Measurements from ENCODE around the gene KLF9.

Gene KLF9

DNA sequence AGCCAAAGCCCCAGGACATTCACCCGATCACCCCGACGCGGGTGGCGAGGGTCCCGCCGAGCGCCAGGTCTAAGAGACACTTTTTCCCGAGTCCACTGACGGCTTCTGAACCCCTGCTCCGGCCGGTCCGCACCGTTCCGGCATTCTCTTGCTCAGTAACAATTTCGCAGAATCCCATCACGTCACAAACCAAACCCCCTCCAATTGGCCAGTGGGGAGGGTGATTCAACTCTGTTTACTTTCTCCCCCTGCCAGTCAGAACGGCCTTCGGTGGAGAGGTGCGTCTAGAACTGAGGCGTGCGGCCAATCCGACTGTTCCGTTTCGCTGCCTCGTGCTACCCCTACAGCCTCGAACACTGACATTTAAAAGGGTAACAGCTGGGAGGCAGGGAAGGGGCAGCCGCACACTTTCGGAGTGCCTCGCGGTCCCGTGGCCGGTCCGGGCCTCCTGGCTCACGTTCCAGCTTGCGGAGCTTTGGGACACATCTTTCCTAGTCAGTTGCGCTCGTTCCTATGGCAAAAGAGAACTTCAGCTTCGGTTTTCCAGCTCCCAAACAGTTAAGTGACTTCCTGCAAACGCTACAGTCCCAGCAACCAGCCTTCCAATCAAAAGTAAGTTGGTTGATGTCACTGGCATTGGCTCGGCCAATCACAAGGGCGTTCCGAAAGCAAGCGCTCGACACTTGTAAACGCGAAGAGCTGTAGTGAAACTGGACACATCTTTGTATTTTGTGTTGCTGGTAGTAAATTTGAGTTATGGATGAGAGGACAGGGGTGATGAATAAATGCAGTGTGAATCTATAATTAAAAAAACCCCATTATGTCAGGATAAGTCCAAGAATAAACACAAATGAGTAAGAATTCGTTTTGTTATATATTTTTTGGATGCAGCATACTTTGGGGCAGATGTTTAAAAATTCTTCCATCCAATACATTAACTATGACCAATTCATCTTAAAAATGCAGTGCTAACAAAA, at the start of gene KLF9:
Gene KLF9 (minus strand): TSS at position 859 of the 977 bp plus-strand sequence. CDS start 1,294 bp downstream, outside the sequence.
- DNase-seq (ENCODE audit: low read depth), result peak; percentile 92
- TF ChIP-seq POLR2A (IDR thresholded peaks at IDR 0.05; ENCODE audit: extremely low read depth, insufficient read length), result peak; percentile 42
- TF ChIP-seq, protein P1, sequence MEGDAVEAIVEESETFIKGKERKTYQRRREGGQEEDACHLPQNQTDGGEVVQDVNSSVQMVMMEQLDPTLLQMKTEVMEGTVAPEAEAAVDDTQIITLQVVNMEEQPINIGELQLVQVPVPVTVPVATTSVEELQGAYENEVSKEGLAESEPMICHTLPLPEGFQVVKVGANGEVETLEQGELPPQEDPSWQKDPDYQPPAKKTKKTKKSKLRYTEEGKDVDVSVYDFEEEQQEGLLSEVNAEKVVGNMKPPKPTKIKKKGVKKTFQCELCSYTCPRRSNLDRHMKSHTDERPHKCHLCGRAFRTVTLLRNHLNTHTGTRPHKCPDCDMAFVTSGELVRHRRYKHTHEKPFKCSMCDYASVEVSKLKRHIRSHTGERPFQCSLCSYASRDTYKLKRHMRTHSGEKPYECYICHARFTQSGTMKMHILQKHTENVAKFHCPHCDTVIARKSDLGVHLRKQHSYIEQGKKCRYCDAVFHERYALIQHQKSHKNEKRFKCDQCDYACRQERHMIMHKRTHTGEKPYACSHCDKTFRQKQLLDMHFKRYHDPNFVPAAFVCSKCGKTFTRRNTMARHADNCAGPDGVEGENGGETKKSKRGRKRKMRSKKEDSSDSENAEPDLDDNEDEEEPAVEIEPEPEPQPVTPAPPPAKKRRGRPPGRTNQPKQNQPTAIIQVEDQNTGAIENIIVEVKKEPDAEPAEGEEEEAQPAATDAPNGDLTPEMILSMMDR (IDR thresholded peaks at IDR 0.05; ENCODE audit: low read depth, low read length), result no peak
- TF ChIP-seq, protein P2, sequence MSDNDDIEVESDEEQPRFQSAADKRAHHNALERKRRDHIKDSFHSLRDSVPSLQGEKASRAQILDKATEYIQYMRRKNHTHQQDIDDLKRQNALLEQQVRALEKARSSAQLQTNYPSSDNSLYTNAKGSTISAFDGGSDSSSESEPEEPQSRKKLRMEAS (IDR thresholded peaks at IDR 0.05; ENCODE audit: low read depth, low read length), result peak; percentile 90
- H3K4me3 ChIP-seq (ENCODE audit: low read depth, low read length), result peak within 1 kb of the TSS; percentile 67

DNA sequence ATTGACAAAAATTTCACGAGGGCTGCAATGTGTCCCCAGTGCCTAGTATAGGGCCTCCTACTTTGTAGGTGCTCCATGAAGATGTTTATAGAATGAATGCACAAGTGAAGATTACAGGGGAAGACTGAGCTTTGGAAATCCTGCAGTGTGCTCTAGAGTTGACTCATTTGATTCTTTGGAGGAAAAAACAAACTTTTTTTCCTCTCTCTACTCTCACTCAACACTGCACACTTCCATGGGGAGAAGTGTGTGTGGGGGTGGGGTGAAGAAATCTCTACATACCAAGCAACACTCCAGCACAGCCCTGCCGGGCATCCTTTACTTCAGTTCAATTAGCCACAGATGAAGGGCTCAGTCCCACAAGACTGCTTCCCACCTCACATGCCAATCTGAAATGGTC, 49.4 kb upstream of the KLF9 start:
- TF ChIP-seq POLR2A (IDR thresholded peaks at IDR 0.05; ENCODE audit: extremely low read depth, insufficient read length) (no peak), MYC (IDR thresholded peaks at IDR 0.05; ENCODE audit: low read depth, low read length) (no peak)
- TF ChIP-seq, protein P2 (IDR thresholded peaks at IDR 0.05; ENCODE audit: low read depth, low read length), result no peak
- TF ChIP-seq, protein P1 (IDR thresholded peaks at IDR 0.05; ENCODE audit: low read depth, low read length), result no peak
- no peak overlapping the region for H3K4me3 ChIP-seq (ENCODE audit: low read depth, low read length)
- no peak for DNase-seq (ENCODE audit: low read depth)

DNA sequence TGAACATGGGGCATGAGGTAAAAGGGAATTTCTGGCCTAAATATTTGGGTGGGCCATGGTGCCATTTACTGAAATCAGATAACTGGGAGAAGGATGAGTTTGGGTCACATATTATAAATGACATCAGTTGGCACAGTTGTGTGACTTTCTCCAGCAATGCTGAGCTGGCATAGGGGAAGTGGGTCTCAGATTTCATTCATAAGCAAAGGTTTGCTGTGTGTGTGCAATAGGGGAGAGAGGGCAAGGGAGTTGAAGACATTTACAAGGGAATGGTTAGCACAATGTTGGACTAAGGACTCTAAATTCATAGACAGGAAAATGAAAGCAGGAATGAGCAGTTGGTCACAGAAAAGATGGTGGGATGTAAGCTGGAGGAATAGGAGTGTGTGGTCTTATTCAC, 47.8 kb upstream of the KLF9 start:
- TF ChIP-seq, protein P2 (IDR thresholded peaks at IDR 0.05; ENCODE audit: low read depth, low read length), result no peak
- TF ChIP-seq, protein P1 (IDR thresholded peaks at IDR 0.05; ENCODE audit: low read depth, low read length), result no peak
- no peak for TF ChIP-seq MYC (IDR thresholded peaks at IDR 0.05; ENCODE audit: low read depth, low read length)
- no peak for TF ChIP-seq POLR2A (IDR thresholded peaks at IDR 0.05; ENCODE audit: extremely low read depth, insufficient read length)
- no peak for DNase-seq (ENCODE audit: low read depth)
- no peak overlapping the region for H3K4me3 ChIP-seq (ENCODE audit: low read depth, low read length)

DNA sequence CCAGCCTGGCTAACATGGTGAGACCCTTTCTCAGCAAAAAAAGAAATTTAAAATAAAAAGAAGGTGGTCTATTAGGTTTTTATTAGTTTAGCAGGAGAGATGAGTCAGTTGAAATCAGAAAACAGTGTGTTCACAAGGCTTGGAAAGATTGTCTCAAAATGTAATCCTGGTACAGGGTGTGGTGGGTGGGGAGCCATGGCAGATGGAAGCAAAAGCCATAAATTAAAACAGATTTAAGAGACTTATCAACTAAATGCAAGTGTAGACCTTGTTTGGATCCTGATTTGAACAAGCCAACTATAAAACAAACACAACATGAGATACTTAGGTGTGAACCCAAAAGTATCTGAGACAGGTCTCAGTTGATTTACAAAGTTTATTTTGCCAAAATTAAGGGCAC, 42.8 kb upstream of the KLF9 start:
- DNase-seq (ENCODE audit: low read depth), result no peak
- no peak overlapping the region for H3K4me3 ChIP-seq (ENCODE audit: low read depth, low read length)
- TF ChIP-seq POLR2A (IDR thresholded peaks at IDR 0.05; ENCODE audit: extremely low read depth, insufficient read length) (no peak), MYC (IDR thresholded peaks at IDR 0.05; ENCODE audit: low read depth, low read length) (no peak)
- TF ChIP-seq, protein P2 (IDR thresholded peaks at IDR 0.05; ENCODE audit: low read depth, low read length), result no peak
- TF ChIP-seq, protein P1 (IDR thresholded peaks at IDR 0.05; ENCODE audit: low read depth, low read length), result no peak

DNA sequence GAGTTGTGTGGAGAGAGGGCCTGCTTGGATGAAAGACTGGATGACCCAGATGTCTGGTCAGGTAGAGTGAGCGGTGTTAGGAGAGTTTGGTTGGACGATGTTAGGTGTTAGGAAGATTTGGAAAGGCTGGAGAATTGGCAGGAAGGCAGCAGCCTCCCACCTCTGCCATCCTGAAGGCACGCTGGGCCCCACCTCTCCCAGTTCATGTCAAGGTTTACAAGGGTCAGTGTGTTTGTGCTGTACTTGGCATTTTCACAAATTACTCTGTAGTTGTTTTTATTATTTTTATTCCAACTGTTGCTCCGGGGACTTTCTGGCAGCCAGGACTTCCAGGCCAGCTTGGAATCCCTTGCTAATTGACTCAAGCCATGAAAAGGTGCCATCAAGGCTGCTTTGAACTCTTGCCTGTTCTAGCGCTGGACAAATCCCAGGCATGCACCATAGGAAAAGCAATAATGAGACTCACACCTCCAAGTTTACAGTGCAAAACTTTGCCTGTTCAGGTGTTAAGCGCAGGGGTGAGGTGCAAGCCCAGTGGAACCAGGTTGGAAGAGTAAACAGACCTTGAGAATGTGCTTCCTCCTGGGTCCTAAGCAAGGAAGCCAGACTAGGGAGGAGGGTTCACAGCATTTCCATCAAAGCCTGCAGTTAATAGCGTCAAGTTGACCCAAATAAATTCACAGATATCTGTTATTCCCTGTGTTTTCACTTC, 41.7 kb upstream of the KLF9 start:
- no peak for DNase-seq (ENCODE audit: low read depth)
- no peak for TF ChIP-seq MYC (IDR thresholded peaks at IDR 0.05; ENCODE audit: low read depth, low read length)
- TF ChIP-seq, protein P1 (IDR thresholded peaks at IDR 0.05; ENCODE audit: low read depth, low read length), result no peak
- no peak for TF ChIP-seq POLR2A (IDR thresholded peaks at IDR 0.05; ENCODE audit: extremely low read depth, insufficient read length)
- TF ChIP-seq, protein P2 (IDR thresholded peaks at IDR 0.05; ENCODE audit: low read depth, low read length), result no peak

More for the DNA sequence above, 41.7 kb upstream of the KLF9 start:
- no peak overlapping the region for H3K4me3 ChIP-seq (ENCODE audit: low read depth, low read length)
